ENCODE results near the gene HILPDA.

DNA sequence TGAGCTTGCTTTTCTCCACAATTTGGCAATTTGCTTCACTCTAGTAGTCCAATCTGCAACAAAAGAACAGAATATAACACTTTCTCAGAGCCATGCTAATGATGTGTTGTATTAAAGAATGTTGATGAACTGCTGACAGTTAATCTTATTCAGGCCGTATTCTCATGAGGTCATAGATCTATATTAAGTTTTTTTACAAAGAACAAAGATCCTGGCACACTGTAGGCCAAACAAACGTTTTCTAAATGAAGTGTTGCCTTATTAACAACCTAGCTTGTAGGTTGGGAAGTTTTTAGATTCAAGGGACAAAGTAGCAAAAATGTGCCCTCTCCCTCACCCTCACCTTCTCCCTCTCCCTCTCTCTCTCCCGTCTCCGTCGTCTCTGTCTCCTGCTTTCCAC lies 6.8 kb downstream of the HILPDA start:
- TF ChIP-seq CTCF (conservative IDR thresholded peaks at IDR 0.05; ENCODE audit: low read length) (no peak), EZH2phosphoT487 (IDR thresholded peaks at IDR 0.05; ENCODE audit: borderline replicate concordance) (no peak)

Measured in Loucy (cell line).